Neural cell (in vitro differentiated cells): Measurements from ENCODE around the gene IP6K2. TPM values are rescaled to one million over a fixed set of nuclear protein-coding genes. Genes with fewer than 3 reads are reported as not detected.

Source experiments
- H2AFZ ChIP-seq: fragments of 200-600, 300-800 bp; sonication (generic), shearing (Covaris generic); 2 replicates; pipeline ENCODE4 v1.6.0; 2014; ENCODE audit warnings: low read depth, mild to moderate bottlenecking, antibody characterized with exemption, low read length, moderate library complexity
- H3F3A ChIP-seq: fragments of 200-600 bp; shearing (Covaris generic); 2 replicates; pipeline ENCODE4 v1.6.1; 2016; ENCODE audit warnings: mild to moderate bottlenecking, moderate library complexity, mixed read lengths, antibody characterized with exemption, low read length; ENCODE audit not compliant: insufficient read depth, poor library complexity, severe bottlenecking
- H3K27ac ChIP-seq: fragments of 200-600, 300-800 bp; sonication (generic), shearing (Covaris generic); 2 replicates; pipeline ENCODE4 v1.5.1; 2014; ENCODE audit warnings: mild to moderate bottlenecking, low read length, moderate library complexity
- H3K27me3 ChIP-seq: fragments of 300-800, 200-600 bp; sonication (generic), shearing (Covaris generic); 2 replicates; pipeline ENCODE4 v1.6.0; 2014; ENCODE audit warnings: mild to moderate bottlenecking, low read depth, low read length, moderate library complexity; ENCODE audit not compliant: insufficient read depth
- H3K36me3 ChIP-seq: fragments of 300-800, 200-600 bp; sonication (generic), shearing (Covaris generic); 2 replicates; pipeline ENCODE4 v1.5.1; 2014; ENCODE audit warnings: mild to moderate bottlenecking, antibody characterized with exemption, low read length, moderate library complexity; ENCODE audit not compliant: insufficient read depth
- H3K4me2 ChIP-seq: fragments of 300-800, 200-600 bp; sonication (generic), shearing (Covaris generic); 2 replicates; pipeline ENCODE4 v1.6.0; 2014; ENCODE audit warnings: mild to moderate bottlenecking, low read length
- H3K4me3 ChIP-seq: fragments of 300-800, 200-600 bp; sonication (generic), shearing (Covaris generic); 2 replicates; pipeline ENCODE4 v1.5.1; 2014; ENCODE audit warnings: mild to moderate bottlenecking, low read length, moderate library complexity
- H3K79me2 ChIP-seq: fragments of 200-600 bp; shearing (Covaris generic); replicated peaks from 2 replicates; pipeline ENCODE4 v1.6.0; 2014; ENCODE audit warnings: mild to moderate bottlenecking, low read length, moderate library complexity; ENCODE audit not compliant: insufficient read depth
- H3K9ac ChIP-seq: fragments of 300-800, 200-600 bp; sonication (generic), shearing (Covaris generic); 2 replicates; pipeline ENCODE4 v1.6.1; 2016; ENCODE audit warnings: mild to moderate bottlenecking, low read length, mixed read lengths
- H3K9me2 ChIP-seq: fragments of 200-600 bp; shearing (Covaris generic); 2 replicates; pipeline ENCODE4 v1.6.1; 2016; ENCODE audit warnings: mild to moderate bottlenecking, low read length, mixed read lengths; ENCODE audit not compliant: insufficient read depth
- H3K9me3 ChIP-seq: fragments of 200-600, 300-800 bp; sonication (generic), shearing (Covaris generic); 2 replicates; pipeline ENCODE4 v1.6.1; 2016; ENCODE audit warnings: mild to moderate bottlenecking, mixed run types, low read length, moderate library complexity, mixed read lengths
- H4K20me1 ChIP-seq: fragments of 200-600 bp; shearing (Covaris generic); 2 replicates; pipeline ENCODE4 v1.6.1; 2016; ENCODE audit warnings: mild to moderate bottlenecking, mixed run types; ENCODE audit not compliant: insufficient read depth
- EP300 ChIP-seq: fragments of 450-650 bp; conservative IDR thresholded peaks from 2 replicates; pipeline ENCODE4 v1.6.1; 2014; ENCODE audit warnings: antibody characterized with exemption, mild to moderate bottlenecking, moderate library complexity; ENCODE audit not compliant: poor library complexity, severe bottlenecking
- EZH2 ChIP-seq: fragments of 200-600, 300-800 bp; shearing (Covaris generic), sonication (generic); IDR thresholded peaks from 2 replicates; pipeline ENCODE4 v1.6.1; 2014; ENCODE audit warnings: antibody characterized with exemption, low read length, borderline replicate concordance, mild to moderate bottlenecking; ENCODE audit not compliant: insufficient read depth, poor library complexity, severe bottlenecking
- MXI1 ChIP-seq: fragments of 450-650 bp; conservative IDR thresholded peaks from 2 replicates; pipeline ENCODE4 v1.6.1; 2014; ENCODE audit warnings: antibody characterized with exemption, mild to moderate bottlenecking; ENCODE audit not compliant: poor library complexity, severe bottlenecking
- POLR2AphosphoS5 ChIP-seq: IDR thresholded peaks from 2 replicates; pipeline ENCODE4 v1.6.1; 2012
- RAD21 ChIP-seq: fragments of 450-650 bp; conservative IDR thresholded peaks from 2 replicates; pipeline ENCODE4 v1.6.1; 2014; ENCODE audit warnings: antibody characterized with exemption, mild to moderate bottlenecking, moderate library complexity
- REST ChIP-seq: IDR thresholded peaks from 2 replicates; pipeline ENCODE4 v1.6.1; 2012; ENCODE audit warnings: borderline replicate concordance
- SMC3 ChIP-seq: fragments of 450-650 bp; conservative IDR thresholded peaks from 2 replicates; pipeline ENCODE4 v1.6.1; 2014; ENCODE audit warnings: antibody characterized with exemption, mild to moderate bottlenecking, moderate library complexity; ENCODE audit not compliant: poor library complexity
- TAF1 ChIP-seq: IDR thresholded peaks from 2 replicates; pipeline ENCODE4 v1.6.1; 2012; ENCODE audit warnings: low read depth
- polyA plus RNA-seq: library from polyadenylated mRNA; depleted of rRNA; stranded (reverse); fragments of >200 nt; gene quantifications from 2 replicates; pipeline ENCODE4 v1.2.3, GENCODE V29; 2014
- TF ChIP-seq, protein P1 (sequence below): fragments of 450-650 bp; IDR thresholded peaks from 2 replicates; pipeline ENCODE4 v1.5.1; 2014; ENCODE audit warnings: antibody characterized with exemption, mild to moderate bottlenecking, moderate library complexity; ENCODE audit not compliant: poor library complexity, severe bottlenecking

IP6K2 gene
- polyA plus RNA-seq, 1 donor from 2014 or later, result 480 TPM

GRCh38 chr3:48664313-48664644 is 52.7 kb downstream of the IP6K2 start:
- Histone ChIP-seq H3K9me2 (no peaks in the 10 kb centered on the region), H3K9me3 (peaks cover 20% of the 10 kb centered on the region), H3K4me3 (peak overlapping the region; percentile 73), H3K9ac (peak overlapping the region; percentile 92), H3K36me3 (peaks cover 23% of the 10 kb centered on the region), H3K4me2 (no peak overlapping the region), H4K20me1 (no peaks in the 10 kb centered on the region), H3K79me2 (peaks cover 21% of the 10 kb centered on the region), H3K27ac (peak overlapping the region; percentile 95), H2AFZ (no peak overlapping the region), H3F3A (no peaks in the 10 kb centered on the region), H3K27me3 (no peaks in the 10 kb centered on the region)
- TF ChIP-seq, protein P1, sequence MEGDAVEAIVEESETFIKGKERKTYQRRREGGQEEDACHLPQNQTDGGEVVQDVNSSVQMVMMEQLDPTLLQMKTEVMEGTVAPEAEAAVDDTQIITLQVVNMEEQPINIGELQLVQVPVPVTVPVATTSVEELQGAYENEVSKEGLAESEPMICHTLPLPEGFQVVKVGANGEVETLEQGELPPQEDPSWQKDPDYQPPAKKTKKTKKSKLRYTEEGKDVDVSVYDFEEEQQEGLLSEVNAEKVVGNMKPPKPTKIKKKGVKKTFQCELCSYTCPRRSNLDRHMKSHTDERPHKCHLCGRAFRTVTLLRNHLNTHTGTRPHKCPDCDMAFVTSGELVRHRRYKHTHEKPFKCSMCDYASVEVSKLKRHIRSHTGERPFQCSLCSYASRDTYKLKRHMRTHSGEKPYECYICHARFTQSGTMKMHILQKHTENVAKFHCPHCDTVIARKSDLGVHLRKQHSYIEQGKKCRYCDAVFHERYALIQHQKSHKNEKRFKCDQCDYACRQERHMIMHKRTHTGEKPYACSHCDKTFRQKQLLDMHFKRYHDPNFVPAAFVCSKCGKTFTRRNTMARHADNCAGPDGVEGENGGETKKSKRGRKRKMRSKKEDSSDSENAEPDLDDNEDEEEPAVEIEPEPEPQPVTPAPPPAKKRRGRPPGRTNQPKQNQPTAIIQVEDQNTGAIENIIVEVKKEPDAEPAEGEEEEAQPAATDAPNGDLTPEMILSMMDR, result no peak
- TF ChIP-seq RAD21, result no peak
- TF ChIP-seq EP300, result no peak
- TF ChIP-seq REST, result no peak
- TF ChIP-seq POLR2AphosphoS5, result no peak
- TF ChIP-seq SMC3, result no peak
- TF ChIP-seq TAF1, result no peak
- no peak for TF ChIP-seq EZH2
- no peak for TF ChIP-seq MXI1

DNA sequence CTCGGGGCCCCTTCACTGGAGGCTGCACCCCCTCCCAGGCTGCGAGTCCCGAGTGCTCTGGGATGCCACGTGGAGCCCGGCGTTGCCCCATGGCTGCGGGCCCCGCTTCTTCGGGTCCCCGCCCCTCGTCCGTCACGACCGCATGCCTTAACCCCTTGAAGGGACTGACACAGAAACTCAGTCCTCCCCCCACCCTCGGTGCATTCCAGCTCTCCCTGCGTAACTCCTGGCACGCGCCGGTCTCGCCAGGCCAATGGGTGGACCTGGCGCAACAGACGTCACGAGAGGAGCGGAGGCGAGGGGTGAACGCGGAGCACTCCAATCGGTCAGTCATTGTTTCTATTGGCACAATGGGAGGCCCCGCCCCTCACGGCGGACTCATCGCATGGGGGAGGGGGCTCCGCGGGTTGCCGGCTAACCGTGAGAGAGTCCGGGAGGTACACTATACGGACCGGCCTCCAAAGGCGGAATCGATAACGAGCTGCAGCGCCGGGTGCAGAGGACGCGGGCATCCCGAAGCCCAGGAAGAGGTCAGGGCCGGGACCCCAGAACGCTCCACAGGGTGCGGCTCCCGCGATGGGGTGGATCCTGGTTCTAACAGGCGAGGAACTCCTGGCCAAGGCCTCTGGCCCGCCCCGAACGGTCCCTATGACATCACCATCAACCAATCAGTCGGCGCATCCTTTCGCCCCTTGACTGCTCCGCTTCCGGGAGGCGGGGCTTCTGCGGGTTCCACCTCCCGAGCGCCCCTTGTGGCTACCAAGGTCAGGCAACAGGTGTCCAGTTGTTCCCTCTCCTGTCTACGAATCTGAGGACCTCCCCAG is 53.3 kb downstream of the IP6K2 start:
- no peaks in the 10 kb centered on the region for H3K9me2 ChIP-seq

More for the DNA sequence above, 53.3 kb downstream of the IP6K2 start:
- H2AFZ ChIP-seq, result peak overlapping the region; percentile 73
- no peaks in the 10 kb centered on the region for H3F3A ChIP-seq
- H3K9ac ChIP-seq, result peak overlapping the region; percentile 92
- H4K20me1 ChIP-seq, result no peaks in the 10 kb centered on the region
- H3K4me2 ChIP-seq, result peak overlapping the region; percentile 75
- peaks cover 22% of the 10 kb centered on the region for H3K9me3 ChIP-seq
- H3K27ac ChIP-seq, result peak overlapping the region; percentile 95
- no peaks in the 10 kb centered on the region for H3K27me3 ChIP-seq
- H3K79me2 ChIP-seq, result peaks cover 25% of the 10 kb centered on the region
- TF ChIP-seq TAF1 (peak; percentile 53), MXI1 (peak; percentile 97), EP300 (peak; percentile 86), SMC3 (peak; percentile 4), REST (peak; percentile 64), EZH2 (no peak), RAD21 (no peak), POLR2AphosphoS5 (peak; percentile 88)
- TF ChIP-seq, protein P1, result peak; percentile 96
- H3K4me3 ChIP-seq, result peak overlapping the region; percentile 73
- peaks cover 28% of the 10 kb centered on the region for H3K36me3 ChIP-seq
